Suppressor macrophage treated with lipopolysaccharide for 4 hours (primary cell): Measurements from ENCODE around the gene KCNK7.

ENCODE experiments used
- DNase-seq: peaks from one replicate; pipeline ENCODE4 v3.0.0-alpha.2; 2020

The KCNK7 gene

GRCh38 chr11:65610404-65610803 lies 14.8 kb upstream of the KCNK7 start:
- DNase-seq, result peak; percentile 32

GRCh38 chr11:65609665-65610064 lies 14.1 kb upstream of the KCNK7 start:
- no peak for DNase-seq

- no peak for DNase-seq
These were observed 13.6 kb upstream of the KCNK7 start for GRCh38 chr11:65609229-65609628.

- no peak for DNase-seq
These were observed 12.2 kb upstream of the KCNK7 start for GRCh38 chr11:65607614-65608426.

- peak; percentile 41 for DNase-seq
These were observed 11.4 kb upstream of the KCNK7 start for GRCh38 chr11:65606876-65607613.

GRCh38 chr11:65604258-65604657 lies 8.7 kb upstream of the KCNK7 start:
- DNase-seq, result no peak

- no peak for DNase-seq
These were observed 4.3 kb upstream of the KCNK7 start for GRCh38 chr11:65599955-65600246.

GRCh38 chr11:65599216-65599954 lies 3.8 kb upstream of the KCNK7 start:
- DNase-seq, result no peak

GRCh38 chr11:65598258-65598699 lies 2.7 kb upstream of the KCNK7 start:
- no peak for DNase-seq

- DNase-seq, result no peak
These were observed 920 bp upstream of the KCNK7 start for GRCh38 chr11:65596520-65596919.

GRCh38 chr11:65595131-65595530 lies 469 bp downstream of the KCNK7 start:
- DNase-seq, result no peak

- peak; percentile 51 for DNase-seq
These were observed 1.8 kb downstream of the KCNK7 start for GRCh38 chr11:65593518-65594414.

- DNase-seq, result no peak
These were observed 2.6 kb downstream of the KCNK7 start for GRCh38 chr11:65592858-65593517.

GRCh38 chr11:65591939-65592857 lies 3.4 kb downstream of the KCNK7 start:
- no peak for DNase-seq

- no peak for DNase-seq
These were observed 5.3 kb downstream of the KCNK7 start for GRCh38 chr11:65590240-65590738.

- DNase-seq, result no peak
These were observed 6.0 kb downstream of the KCNK7 start for GRCh38 chr11:65589444-65590239.

- peak; percentile 86 for DNase-seq
These were observed 7.2 kb downstream of the KCNK7 start for GRCh38 chr11:65588199-65589054.

GRCh38 chr11:65586676-65587075 lies 8.9 kb downstream of the KCNK7 start:
- DNase-seq, result peak; percentile 37

GRCh38 chr11:65586247-65586630 lies 9.4 kb downstream of the KCNK7 start:
- DNase-seq, result no peak
